GM21528 (cell line): ENCODE results near the gene AP5B1.

Experiments
- ATAC-seq: cut with Tn5 transposase; IDR thresholded peaks from one replicate; pipeline ENCODE4 v1.9.1; 2021; ENCODE audit warnings: mild to moderate bottlenecking, moderate library complexity; ENCODE audit not compliant: unreplicated experiment, low FRiP score

AP5B1 gene

GRCh38 chr11:65786008-65786785, 5.4 kb upstream of the AP5B1 start:
- ATAC-seq: no peak

GRCh38 chr11:65785319-65786007, 4.7 kb upstream of the AP5B1 start:
- no peak for ATAC-seq

GRCh38 chr11:65782816-65783228, 2.0 kb upstream of the AP5B1 start:
- no peak for ATAC-seq

GRCh38 chr11:65781962-65782815, 1.4 kb upstream of the AP5B1 start:
- ATAC-seq: no peak

GRCh38 chr11:65781152-65781961, 581 bp upstream of the AP5B1 start:
- peak; percentile 4 for ATAC-seq

- ATAC-seq: peak; percentile 39
Measured at GRCh38 chr11:65779919-65780769, 632 bp downstream of the AP5B1 start.

GRCh38 chr11:65779669-65779918, 1.2 kb downstream of the AP5B1 start:
- ATAC-seq: no peak

GRCh38 chr11:65778901-65779668, 1.7 kb downstream of the AP5B1 start:
- ATAC-seq: no peak

- no peak for ATAC-seq
Measured at GRCh38 chr11:65778431-65778900, 2.3 kb downstream of the AP5B1 start.

- no peak for ATAC-seq
Measured at GRCh38 chr11:65777821-65778361, 2.9 kb downstream of the AP5B1 start.

- no peak for ATAC-seq
Measured at GRCh38 chr11:65777241-65777640, 3.5 kb downstream of the AP5B1 start.

- ATAC-seq: no peak
Measured at GRCh38 chr11:65776710-65777141, 4.0 kb downstream of the AP5B1 start.

GRCh38 chr11:65776196-65776595, 4.6 kb downstream of the AP5B1 start:
- ATAC-seq: no peak

GRCh38 chr11:65774525-65775306, 6.1 kb downstream of the AP5B1 start:
- no peak for ATAC-seq

GRCh38 chr11:65773784-65774411, 6.9 kb downstream of the AP5B1 start:
- ATAC-seq: no peak

- ATAC-seq: no peak
Measured at GRCh38 chr11:65771589-65772112, 9.1 kb downstream of the AP5B1 start.

GRCh38 chr11:65770951-65771567, 9.7 kb downstream of the AP5B1 start:
- ATAC-seq: no peak
